Measurements from ENCODE around the gene SUPT4H1.

DNA sequence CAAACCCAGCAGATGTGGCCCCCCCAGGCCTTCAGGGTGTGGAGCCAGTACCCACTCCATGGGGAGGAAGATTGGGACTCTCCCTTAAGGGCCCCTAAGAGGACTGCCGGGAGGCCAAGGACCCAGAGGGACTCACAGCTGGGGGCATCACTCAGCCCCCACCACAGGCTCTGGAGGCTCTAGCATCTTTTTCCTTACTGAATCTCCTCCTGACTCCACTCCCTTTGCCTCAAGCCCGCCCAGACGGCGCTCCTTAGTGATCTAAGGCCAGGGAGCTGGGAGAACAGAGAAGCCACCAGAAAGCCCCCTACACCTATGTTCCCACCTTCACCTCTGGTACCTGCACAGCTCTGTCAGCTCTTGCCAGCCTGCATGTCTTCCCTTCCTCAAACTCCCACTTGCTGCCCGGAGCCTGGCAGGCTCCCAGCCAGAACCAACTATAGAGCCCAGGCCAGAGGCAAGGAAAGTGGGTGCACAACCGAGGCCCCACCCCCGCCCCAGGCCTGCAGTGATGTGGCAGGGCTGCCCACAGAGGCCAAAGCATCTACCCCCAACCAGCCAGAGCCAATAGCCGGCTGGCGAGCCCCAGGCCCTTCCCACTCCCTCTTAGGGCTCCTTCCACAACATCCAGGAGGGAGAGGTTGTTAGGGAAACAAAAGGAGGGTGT, 48.9 kb downstream of the SUPT4H1 start:
- TF ChIP-seq, protein P1, sequence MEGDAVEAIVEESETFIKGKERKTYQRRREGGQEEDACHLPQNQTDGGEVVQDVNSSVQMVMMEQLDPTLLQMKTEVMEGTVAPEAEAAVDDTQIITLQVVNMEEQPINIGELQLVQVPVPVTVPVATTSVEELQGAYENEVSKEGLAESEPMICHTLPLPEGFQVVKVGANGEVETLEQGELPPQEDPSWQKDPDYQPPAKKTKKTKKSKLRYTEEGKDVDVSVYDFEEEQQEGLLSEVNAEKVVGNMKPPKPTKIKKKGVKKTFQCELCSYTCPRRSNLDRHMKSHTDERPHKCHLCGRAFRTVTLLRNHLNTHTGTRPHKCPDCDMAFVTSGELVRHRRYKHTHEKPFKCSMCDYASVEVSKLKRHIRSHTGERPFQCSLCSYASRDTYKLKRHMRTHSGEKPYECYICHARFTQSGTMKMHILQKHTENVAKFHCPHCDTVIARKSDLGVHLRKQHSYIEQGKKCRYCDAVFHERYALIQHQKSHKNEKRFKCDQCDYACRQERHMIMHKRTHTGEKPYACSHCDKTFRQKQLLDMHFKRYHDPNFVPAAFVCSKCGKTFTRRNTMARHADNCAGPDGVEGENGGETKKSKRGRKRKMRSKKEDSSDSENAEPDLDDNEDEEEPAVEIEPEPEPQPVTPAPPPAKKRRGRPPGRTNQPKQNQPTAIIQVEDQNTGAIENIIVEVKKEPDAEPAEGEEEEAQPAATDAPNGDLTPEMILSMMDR (IDR thresholded peaks at IDR 0.05; ENCODE audit: low read depth, low read length) = no peak
- TF ChIP-seq EZH2phosphoT487 (IDR thresholded peaks at IDR 0.05; ENCODE audit: low read depth) = no peak

Data from OCI-LY3 (cell line).